ENCODE data around the gene PLAC9.

DNA sequence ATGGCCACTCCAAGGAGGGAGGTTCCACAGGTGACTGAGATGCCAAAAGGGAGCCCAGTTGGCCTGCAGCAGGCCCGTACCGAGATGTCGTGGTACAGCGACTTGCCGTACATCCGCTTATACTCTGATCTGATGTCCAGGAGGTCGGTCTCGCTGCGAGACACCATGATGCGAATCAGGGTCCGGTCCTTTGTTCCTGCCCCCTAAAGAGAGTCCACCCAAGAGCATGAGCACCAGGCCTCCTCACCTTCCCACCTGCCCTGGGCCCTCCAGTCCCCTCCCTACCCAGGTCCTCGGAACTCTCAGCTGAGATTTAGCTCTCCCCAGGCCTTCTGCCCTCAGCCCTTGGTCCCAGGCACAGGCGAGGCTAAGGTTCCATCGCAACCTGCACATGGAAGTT, 25.0 kb downstream of the PLAC9 start:
- TF ChIP-seq, protein P1, sequence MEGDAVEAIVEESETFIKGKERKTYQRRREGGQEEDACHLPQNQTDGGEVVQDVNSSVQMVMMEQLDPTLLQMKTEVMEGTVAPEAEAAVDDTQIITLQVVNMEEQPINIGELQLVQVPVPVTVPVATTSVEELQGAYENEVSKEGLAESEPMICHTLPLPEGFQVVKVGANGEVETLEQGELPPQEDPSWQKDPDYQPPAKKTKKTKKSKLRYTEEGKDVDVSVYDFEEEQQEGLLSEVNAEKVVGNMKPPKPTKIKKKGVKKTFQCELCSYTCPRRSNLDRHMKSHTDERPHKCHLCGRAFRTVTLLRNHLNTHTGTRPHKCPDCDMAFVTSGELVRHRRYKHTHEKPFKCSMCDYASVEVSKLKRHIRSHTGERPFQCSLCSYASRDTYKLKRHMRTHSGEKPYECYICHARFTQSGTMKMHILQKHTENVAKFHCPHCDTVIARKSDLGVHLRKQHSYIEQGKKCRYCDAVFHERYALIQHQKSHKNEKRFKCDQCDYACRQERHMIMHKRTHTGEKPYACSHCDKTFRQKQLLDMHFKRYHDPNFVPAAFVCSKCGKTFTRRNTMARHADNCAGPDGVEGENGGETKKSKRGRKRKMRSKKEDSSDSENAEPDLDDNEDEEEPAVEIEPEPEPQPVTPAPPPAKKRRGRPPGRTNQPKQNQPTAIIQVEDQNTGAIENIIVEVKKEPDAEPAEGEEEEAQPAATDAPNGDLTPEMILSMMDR (IDR thresholded peaks at IDR 0.05) = no peak
- no peak for TF ChIP-seq POLR2A (IDR thresholded peaks at IDR 0.05)
